Activated CD8-positive, alpha-beta memory T cell treated with anti-CD3 and anti-CD28 coated beads for 4 hours (primary cell): ENCODE results near the gene EHBP1.
"Not testable (repeated sequence)": the region's sequence is repeated elsewhere in the genome, so short reads cannot be mapped to it uniquely, and the experiment has no call there.

Source experiments
- DNase-seq, 2 donors: peaks; one replicate each; pipeline ENCODE4 v3.0.0-alpha.2; 2020; ENCODE audit warnings: low read depth in 2 of 2

Gene EHBP1

GRCh38 chr2:62705859-62706720 is 577 bp downstream of the EHBP1 start:
- peak in 1 of 2 donors; percentile 8 for DNase-seq

- DNase-seq: no peak
These were observed 1.4 kb downstream of the EHBP1 start for GRCh38 chr2:62706721-62707521.

GRCh38 chr2:62708751-62709150 is 3.2 kb downstream of the EHBP1 start:
- DNase-seq: no peak

GRCh38 chr2:62711832-62712494 is 6.5 kb downstream of the EHBP1 start:
- no peak for DNase-seq

GRCh38 chr2:62713196-62713595 is 7.7 kb downstream of the EHBP1 start:
- not testable (repeated sequence) for DNase-seq

- no peak for DNase-seq
These were observed 8.3 kb downstream of the EHBP1 start for GRCh38 chr2:62713837-62714236.

GRCh38 chr2:62716768-62717167 is 11.3 kb downstream of the EHBP1 start:
- no peak for DNase-seq

- DNase-seq: no peak
These were observed 12.1 kb downstream of the EHBP1 start for GRCh38 chr2:62717503-62718081.

GRCh38 chr2:62718225-62718822 is 12.8 kb downstream of the EHBP1 start:
- DNase-seq: no peak

GRCh38 chr2:62719757-62720156 is 14.2 kb downstream of the EHBP1 start:
- DNase-seq: no peak

GRCh38 chr2:62722679-62723078 is 17.2 kb downstream of the EHBP1 start:
- no peak for DNase-seq

GRCh38 chr2:62723253-62723652 is 17.7 kb downstream of the EHBP1 start:
- DNase-seq: no peak

- no peak for DNase-seq
These were observed 18.6 kb downstream of the EHBP1 start for GRCh38 chr2:62724106-62724505.

GRCh38 chr2:62724886-62725711 is 19.6 kb downstream of the EHBP1 start:
- no peak for DNase-seq

- no peak for DNase-seq
These were observed 20.2 kb downstream of the EHBP1 start for GRCh38 chr2:62725712-62726055.

- DNase-seq: no peak
These were observed 21.9 kb downstream of the EHBP1 start for GRCh38 chr2:62727259-62727867.

- DNase-seq: no peak
These were observed 22.5 kb downstream of the EHBP1 start for GRCh38 chr2:62727876-62728566.

- no peak for DNase-seq
These were observed 25.8 kb downstream of the EHBP1 start for GRCh38 chr2:62731275-62731674.

GRCh38 chr2:62732262-62732777 is 26.8 kb downstream of the EHBP1 start:
- DNase-seq: no peak

- DNase-seq: no peak
These were observed 28.0 kb downstream of the EHBP1 start for GRCh38 chr2:62733546-62733945.
